Gastrocnemius medialis (tissue), 4 donors: Measurements from ENCODE around the gene COX10.
"Not testable (repeated sequence)": the region's sequence is repeated elsewhere in the genome, so short reads cannot be mapped to it uniquely, and the experiment has no call there.

ENCODE experiments used
- CTCF ChIP-seq, 5 experiments: fragments of 450-650 bp in 3 of 5; fragments of 200-600 bp in 2 of 5; sonication (generic) in 2 of 5; IDR thresholded peaks in 4 of 5; conservative IDR thresholded peaks in 1 of 5; 1 replicate in 4 of 5; 2 replicates in 1 of 5; pipeline ENCODE4 v1.5.1; 2016 to 2019; ENCODE audit warnings: antibody characterized with exemption in 5 of 5, mild to moderate bottlenecking in 3 of 5, moderate library complexity in 3 of 5
- POLR2A ChIP-seq, 2 donors: fragments of 450-650 bp; IDR thresholded peaks; one replicate each; pipeline ENCODE4 v1.6.1; 2017; ENCODE audit warnings: antibody characterized with exemption in 2 of 2, mild to moderate bottlenecking in 2 of 2, moderate library complexity in 2 of 2

- TF ChIP-seq CTCF (IDR thresholded peaks at IDR 0.05 in 4 of 5, conservative IDR thresholded peaks at IDR 0.05 in 1 of 5); POLR2A (IDR thresholded peaks at IDR 0.05): not testable (repeated sequence)
Observed at GRCh38 chr17:14029755-14030154, 39.5 kb upstream of the COX10 start.
